GM18907 (cell line): ENCODE data around the gene JAKMIP1.
"Not testable (repeated sequence)": the region's sequence is repeated elsewhere in the genome, so short reads cannot be mapped to it uniquely, and the experiment has no call there.

Source experiments
- ATAC-seq: cut with Tn5 transposase; IDR thresholded peaks from one replicate; pipeline ENCODE4 v1.9.1; 2021; ENCODE audit warnings: mild to moderate bottlenecking, moderate library complexity; ENCODE audit not compliant: unreplicated experiment

JAKMIP1 gene

GRCh38 chr4:6229671-6230501, 29.5 kb upstream of the JAKMIP1 start:
- no peak for ATAC-seq

DNA sequence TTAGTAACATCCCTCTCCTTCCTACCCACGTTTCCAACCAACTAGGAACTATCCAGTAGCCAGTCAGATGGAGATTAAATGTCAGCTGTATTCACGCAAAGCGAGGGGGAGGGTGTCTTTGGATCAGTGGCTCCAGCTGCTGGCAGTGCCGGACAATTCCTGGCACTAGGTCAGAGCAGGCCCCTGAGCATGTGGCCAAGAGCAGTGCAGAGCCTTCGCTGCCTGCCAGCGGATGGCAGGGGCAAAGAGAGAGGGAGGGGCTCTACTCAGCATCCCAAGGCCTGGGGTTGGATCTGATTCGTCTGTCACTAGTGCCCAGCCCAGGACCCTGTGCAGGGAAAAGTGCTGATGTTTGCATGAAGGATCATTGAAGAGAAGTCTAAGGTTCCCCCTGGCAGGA, 28.7 kb upstream of the JAKMIP1 start:
- no peak for ATAC-seq

DNA sequence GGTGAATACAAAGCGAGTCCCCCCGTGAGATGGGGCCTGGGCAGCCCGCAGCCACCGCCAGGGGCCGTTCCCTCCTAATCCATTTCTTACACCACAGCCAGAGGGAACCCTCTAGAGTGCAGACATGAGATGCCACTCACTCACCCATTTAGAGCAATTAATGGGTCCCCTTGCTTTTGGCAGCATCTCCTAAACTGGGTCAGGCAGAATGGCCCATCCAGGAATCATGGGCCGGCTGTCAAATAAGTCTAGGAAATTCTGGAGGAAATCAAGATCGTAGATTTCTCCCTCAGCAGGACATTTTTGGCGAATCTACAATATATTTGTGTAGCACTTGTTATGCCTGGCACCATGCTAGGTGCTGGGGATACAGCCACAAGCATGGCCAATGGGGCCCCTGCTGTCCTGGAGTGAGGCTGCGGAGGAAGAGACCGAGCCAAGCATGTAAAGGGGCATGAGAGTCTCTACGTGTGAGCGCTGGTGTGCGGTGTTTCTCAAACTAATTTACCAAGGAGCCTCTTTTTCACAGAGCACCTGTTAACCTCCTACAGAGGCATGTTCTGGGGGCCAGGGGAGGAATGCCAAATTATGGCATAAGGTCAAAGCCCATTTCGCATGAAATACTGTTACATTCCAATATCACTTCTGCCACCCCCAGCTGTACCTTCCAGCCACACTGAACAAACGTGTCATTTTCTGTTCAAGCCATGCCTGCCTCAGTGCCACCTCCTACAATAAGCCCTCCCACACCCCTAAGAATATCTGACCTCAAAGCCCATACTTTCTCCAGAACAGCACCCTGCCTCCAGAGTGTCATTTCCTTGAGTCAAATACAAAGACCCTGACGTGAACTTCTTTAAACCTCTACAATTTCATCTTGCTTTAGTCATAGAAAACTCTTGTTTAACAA, 28.1 kb upstream of the JAKMIP1 start:
- no peak for ATAC-seq

DNA sequence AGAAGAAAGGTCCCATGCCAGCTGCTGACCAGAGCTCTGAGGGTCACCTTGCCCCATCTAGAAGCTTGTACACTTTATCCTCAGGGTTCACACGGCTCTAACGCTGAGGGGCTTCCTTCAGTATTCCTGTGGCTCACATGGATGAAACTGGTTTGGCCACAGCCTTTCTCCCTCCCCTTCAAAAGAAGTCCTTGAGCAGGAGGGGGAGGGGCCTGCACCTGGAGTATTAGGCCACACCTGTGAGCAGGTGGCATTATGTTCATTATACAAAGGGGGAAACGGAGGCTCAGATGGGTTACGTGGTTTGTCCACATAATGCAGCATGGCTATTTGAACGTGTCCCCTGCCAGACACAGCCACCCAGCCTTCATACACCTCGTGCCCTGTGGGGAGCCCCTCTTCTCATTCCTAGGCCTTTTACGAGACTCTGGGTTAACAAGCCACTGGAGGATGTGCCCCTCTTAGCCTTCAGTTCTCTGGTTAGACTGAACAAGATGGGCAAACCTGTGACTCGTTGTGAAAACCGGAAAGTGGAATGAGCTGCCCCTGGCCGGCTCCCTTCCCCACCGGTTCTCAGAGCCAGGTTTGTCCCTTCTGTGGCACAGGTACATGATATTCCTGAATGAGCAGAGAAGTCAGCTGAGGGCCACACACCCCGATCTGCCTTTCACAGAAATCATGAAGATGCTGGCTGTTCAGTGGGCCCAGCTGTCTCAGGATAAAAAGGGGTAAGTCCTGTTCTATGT, 27.2 kb upstream of the JAKMIP1 start:
- ATAC-seq = no peak

DNA sequence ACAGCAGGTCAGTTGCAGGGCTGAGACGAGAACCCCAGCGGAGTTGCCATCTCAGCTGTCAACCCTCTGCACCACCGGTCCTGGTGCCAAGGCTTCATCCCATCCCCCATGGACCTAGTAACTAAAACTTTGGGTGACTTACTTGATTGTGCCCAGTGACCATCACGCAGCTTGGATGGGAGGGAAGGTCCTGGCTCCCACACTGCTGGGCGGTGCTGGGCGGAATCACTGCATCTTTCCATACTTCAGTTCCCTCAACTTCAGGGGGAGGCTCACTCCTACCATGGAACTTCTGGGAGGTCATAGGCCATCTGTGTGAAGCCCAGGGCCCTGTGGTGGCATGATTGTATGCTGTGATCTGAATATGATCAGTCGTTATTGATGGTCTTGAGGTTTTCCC, 26.2 kb upstream of the JAKMIP1 start:
- no peak for ATAC-seq

- ATAC-seq = no peak
Measured at GRCh38 chr4:6225469-6225868, 25.1 kb upstream of the JAKMIP1 start.

GRCh38 chr4:6224735-6225134, 24.4 kb upstream of the JAKMIP1 start:
- no peak for ATAC-seq

DNA sequence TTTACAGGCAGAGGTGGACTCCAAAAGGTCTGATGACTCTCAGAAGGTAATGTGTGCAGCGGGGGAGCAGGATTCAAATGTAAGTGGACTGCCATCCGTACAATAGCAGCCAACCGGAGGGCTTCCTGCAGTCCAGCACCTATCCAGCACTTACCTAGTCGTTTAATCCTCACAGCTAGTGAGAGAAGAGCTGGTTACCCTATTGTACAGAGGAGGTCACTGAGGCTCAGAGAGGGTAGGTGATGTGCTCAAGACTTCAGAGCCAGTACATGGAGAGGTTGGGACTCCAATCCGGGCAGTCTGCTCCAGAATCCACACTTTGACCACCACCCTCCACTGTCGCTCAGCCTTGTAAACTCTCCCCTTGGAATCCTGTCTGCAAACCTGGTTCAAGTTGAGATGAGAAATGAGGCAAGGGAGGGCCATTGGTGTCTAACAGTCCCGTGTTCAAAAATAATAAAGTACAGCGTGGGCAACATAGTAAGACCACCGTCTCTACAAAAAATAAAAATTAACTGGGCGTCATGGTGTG, 22.5 kb upstream of the JAKMIP1 start:
- ATAC-seq = no peak

DNA sequence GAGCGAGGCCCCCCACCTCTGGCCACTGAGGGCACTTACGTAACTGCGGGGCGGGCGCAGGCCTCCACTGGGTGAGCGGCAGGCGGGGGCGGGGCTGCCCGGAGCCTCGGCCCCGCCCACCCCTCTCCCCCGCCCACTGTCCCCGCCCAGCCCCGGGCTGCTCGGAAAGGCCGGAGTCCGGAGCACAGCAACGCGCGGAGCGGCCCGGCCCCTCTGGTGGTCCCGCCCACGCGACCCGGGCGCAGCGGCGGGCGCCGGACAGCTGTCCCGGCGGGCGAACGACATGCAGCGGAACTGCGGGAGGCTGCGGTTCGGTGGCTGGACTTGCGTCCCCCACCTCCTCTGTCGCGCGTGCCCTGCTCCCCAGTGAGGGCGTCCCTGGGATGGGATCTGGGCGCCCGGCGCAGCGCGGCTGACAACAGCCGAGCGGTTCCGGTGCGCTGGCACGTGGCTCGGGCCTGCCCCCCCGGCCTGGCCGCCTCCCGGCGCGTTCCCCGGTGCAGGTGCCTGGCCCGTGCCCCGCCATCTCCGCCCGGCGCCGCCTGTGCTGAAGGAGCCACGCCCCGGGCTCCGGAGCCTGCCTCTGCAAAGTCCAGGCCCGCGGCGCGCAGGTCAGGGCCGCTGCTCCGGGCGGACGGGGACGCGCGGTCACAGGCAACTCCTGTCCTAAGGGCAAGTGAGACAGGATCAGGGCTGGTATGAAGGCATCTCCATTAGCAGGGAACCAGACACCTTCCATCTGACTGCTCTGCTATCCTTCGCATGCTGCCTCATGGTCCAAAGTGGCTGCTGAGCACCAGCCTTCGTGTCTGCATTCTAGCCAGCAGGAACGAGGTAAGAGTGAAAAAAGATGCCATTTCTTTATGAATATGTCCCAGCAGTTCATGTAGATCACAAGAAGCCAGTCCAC, 21.8 kb upstream of the JAKMIP1 start:
- ATAC-seq = no peak

GRCh38 chr4:6221301-6221850, 21.0 kb upstream of the JAKMIP1 start:
- no peak for ATAC-seq

DNA sequence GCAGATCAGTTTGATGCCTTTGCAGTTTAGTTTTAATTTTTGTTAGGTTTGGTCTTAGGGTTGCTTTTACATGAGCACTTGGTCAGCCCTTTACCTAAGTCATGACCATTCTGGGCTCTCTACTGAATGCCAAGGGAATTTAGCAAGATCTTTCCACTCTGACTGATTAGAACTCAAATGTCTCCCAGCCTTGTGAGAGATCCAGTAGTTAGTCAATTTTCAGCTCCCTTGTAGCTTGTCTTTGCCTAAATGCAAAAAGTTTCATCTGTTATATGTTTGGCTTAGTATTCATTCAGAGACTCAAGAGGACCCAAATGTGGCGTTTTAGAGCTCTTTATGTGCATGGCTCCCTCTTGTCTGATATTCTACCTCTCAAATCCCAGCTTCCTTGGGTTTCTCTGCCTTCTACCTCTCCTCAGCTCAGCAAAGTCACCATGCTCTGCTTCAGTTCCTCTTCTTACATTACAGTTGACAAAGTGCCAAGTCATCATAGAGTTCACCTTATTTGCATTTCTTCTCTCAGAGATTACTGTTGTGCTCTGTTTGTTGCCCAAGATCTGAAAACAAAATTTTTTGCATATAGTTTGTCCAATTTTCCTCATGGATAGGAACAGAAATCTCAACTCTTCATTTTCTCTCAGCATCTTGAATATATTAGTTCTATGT, 17.5 kb upstream of the JAKMIP1 start:
- ATAC-seq = peak; percentile 57

DNA sequence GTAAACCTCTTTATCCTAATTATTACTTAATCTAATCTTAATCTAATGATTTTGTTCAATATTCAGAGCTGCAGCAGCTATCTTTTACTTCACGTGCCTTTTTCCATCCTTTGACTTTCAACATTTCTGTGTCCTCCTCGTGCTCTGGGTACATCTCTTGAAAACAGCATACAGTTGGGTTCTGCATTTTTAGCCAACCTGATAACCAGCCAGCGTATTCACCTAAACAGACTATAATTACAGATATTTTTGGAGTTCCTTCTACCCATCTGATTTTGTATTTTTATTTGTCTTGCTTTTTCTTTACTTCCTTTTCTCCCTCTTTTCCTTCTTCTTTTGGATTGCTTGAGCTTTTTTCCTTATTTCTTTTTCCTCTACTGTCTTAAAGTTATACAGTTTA, 16.2 kb upstream of the JAKMIP1 start:
- no peak for ATAC-seq

GRCh38 chr4:6209921-6210320, 9.6 kb upstream of the JAKMIP1 start:
- no peak for ATAC-seq

GRCh38 chr4:6209291-6209690, 8.9 kb upstream of the JAKMIP1 start:
- ATAC-seq = not testable (repeated sequence)

DNA sequence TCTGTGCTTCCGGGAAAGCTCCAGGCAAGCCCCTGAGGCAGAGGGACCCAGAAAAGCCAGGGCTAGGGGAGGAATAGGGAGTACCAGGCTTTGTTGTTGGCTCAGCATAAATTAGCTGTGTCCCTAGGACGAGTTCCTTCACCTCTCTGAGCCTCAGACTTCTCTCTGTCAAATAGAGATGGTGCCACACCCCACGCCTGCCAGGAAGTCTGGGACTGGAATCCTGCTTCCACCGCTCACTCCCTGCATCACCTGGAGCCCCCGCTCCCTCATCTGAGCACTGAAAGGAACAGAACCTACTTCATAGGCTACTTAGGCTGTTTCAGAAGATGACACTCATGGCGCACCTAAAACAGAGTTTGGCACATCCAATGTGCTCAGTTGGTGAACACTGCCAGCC, 8.1 kb upstream of the JAKMIP1 start:
- no peak for ATAC-seq

DNA sequence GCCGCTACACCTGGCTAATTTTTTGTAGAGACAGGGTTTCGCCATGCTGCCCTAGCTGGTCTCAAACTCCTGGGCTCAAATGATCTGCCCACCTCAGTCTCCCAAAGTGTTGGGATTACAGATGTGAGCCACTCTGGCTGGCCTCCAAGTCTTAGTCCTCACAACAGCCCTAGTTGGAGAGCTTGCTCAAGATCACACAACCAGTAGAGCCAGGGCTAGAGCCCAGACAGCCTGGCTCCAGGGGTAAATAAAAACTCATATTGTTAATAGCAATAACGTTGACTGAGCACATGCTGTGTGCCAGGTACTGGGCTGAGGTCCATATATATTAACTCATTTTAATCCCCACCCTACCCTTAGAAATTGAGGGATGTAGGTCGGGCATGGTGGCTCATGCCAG, 7.3 kb upstream of the JAKMIP1 start:
- no peak for ATAC-seq

DNA sequence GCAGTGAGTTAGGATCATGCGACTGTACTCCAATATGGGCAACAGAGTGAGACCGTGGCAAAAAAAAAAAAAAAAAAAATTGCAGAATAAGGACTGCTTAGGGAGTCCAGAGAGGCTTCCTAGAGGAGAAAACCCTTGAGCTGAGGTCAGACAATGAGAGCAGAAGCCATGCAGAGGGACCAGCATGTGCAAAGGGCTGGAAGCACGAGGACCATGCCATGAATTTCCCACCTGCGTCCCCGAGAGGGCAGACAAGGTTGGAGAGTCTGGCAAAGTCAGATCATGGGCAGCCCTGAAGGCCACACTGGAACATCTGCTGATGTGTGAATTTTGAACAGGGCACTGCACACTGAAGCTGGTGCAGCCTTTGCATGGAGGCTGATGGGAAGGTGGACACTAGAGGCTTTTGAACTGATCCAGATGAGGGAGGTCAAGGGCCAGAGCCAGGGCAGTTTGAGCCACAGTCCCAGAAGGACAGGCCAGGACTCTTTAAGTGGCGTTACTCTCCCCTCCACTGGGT, 6.5 kb upstream of the JAKMIP1 start:
- no peak for ATAC-seq

- no peak for ATAC-seq
Measured at GRCh38 chr4:6205973-6206372, 5.6 kb upstream of the JAKMIP1 start.

DNA sequence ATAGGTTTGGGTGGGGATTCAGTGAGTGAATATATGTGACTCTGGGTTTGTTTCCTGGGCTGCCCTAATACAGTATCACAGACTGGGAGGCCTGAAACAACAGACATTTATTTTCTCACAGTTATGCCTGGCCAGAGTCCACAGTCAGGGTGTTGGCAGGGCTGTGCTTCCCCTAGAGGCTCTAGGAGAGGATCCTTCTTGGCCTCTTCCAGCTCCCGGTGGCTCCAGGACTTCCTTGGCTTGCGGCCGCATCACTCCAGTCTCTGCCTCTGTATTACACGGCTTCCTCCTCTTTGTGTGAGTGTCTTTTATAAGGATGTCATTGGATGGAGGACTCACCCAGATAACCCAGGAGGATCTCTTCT, 5.2 kb upstream of the JAKMIP1 start:
- no peak for ATAC-seq
